GM12872 (cell line): ENCODE results near the gene ZNF44.

Experiments
- CTCF ChIP-seq: IDR thresholded peaks from 3 replicates; pipeline ENCODE4 v1.5.1; 2011; ENCODE audit warnings: low read depth, mild to moderate bottlenecking, low read length, moderate library complexity; ENCODE audit not compliant: insufficient read depth

ZNF44 gene

GRCh38 chr19:12224676-12225075 lies 70.0 kb downstream of the ZNF44 start:
- TF ChIP-seq CTCF = no peak

GRCh38 chr19:12222980-12223630 lies 71.6 kb downstream of the ZNF44 start:
- no peak for TF ChIP-seq CTCF
